Neural cell (in vitro differentiated cells): ENCODE data around the gene U2SURP.

Source experiments
- EP300 ChIP-seq: fragments of 450-650 bp; conservative IDR thresholded peaks from 2 replicates; pipeline ENCODE4 v1.6.1; 2014; ENCODE audit warnings: antibody characterized with exemption, mild to moderate bottlenecking, moderate library complexity; ENCODE audit not compliant: poor library complexity, severe bottlenecking
- EZH2 ChIP-seq: fragments of 200-600, 300-800 bp; shearing (Covaris generic), sonication (generic); IDR thresholded peaks from 2 replicates; pipeline ENCODE4 v1.6.1; 2014; ENCODE audit warnings: antibody characterized with exemption, low read length, borderline replicate concordance, mild to moderate bottlenecking; ENCODE audit not compliant: insufficient read depth, poor library complexity, severe bottlenecking
- MXI1 ChIP-seq: fragments of 450-650 bp; conservative IDR thresholded peaks from 2 replicates; pipeline ENCODE4 v1.6.1; 2014; ENCODE audit warnings: antibody characterized with exemption, mild to moderate bottlenecking; ENCODE audit not compliant: poor library complexity, severe bottlenecking
- RAD21 ChIP-seq: fragments of 450-650 bp; conservative IDR thresholded peaks from 2 replicates; pipeline ENCODE4 v1.6.1; 2014; ENCODE audit warnings: antibody characterized with exemption, mild to moderate bottlenecking, moderate library complexity
- TF ChIP-seq, protein P1 (sequence below): fragments of 450-650 bp; IDR thresholded peaks from 2 replicates; pipeline ENCODE4 v1.5.1; 2014; ENCODE audit warnings: antibody characterized with exemption, mild to moderate bottlenecking, moderate library complexity; ENCODE audit not compliant: poor library complexity, severe bottlenecking

DNA sequence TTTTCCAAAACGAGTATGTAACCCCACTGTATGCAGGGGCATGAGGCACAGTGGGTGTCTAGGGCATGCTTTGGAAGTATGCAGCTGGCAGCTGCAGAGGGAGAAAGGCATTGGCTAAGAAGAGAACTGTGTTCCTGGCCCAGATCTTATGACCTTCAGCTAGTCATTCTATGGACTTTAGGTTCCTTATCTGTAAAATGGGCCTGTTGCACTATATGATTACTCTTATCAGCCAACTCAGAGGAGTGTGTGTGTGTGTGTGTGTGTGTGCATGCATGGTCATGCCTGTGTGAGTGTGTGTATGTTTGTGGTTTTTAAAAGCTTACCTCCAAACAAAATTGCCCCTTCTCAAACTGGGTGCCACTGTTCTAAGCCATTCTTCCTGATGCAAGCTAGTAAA is 90.8 kb downstream of the U2SURP start:
- TF ChIP-seq, protein P1, sequence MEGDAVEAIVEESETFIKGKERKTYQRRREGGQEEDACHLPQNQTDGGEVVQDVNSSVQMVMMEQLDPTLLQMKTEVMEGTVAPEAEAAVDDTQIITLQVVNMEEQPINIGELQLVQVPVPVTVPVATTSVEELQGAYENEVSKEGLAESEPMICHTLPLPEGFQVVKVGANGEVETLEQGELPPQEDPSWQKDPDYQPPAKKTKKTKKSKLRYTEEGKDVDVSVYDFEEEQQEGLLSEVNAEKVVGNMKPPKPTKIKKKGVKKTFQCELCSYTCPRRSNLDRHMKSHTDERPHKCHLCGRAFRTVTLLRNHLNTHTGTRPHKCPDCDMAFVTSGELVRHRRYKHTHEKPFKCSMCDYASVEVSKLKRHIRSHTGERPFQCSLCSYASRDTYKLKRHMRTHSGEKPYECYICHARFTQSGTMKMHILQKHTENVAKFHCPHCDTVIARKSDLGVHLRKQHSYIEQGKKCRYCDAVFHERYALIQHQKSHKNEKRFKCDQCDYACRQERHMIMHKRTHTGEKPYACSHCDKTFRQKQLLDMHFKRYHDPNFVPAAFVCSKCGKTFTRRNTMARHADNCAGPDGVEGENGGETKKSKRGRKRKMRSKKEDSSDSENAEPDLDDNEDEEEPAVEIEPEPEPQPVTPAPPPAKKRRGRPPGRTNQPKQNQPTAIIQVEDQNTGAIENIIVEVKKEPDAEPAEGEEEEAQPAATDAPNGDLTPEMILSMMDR, result no peak
- TF ChIP-seq RAD21 (no peak), EZH2 (no peak), EP300 (no peak), MXI1 (no peak)
